ENCODE data around the gene HSPA1B.

The HSPA1B gene

GRCh38 chr6:31877651-31878161 is 50.2 kb downstream of the HSPA1B start:
- no peak for DNase-seq (ENCODE audit: low read depth)
- no peak overlapping the region for H3K4me3 ChIP-seq (ENCODE audit: low read length)
- TF ChIP-seq CTCF (conservative IDR thresholded peaks at IDR 0.05; ENCODE audit: low read depth, low read length): no peak

DNA sequence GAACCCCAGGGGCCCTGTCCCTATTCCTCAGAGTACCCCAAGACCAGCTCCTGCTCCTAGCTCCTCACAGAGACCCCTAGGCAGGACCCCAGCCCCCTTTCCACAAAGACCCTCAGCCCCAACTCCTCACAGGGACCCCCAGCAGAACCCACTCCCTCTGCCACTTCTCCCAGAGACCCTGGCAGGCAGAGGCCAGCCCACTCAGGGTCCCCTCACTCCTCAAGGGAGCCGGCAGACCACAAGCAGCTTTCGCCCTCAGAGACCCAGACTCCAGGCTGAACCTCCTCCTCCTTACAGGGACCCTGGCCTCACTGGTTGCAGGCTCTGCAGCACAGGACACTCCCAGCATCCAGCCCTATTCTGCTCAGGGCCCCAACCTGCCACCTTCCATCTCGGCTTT is 50.7 kb downstream of the HSPA1B start:
- no peak for DNase-seq (ENCODE audit: low read depth)
- no peak for TF ChIP-seq CTCF (conservative IDR thresholded peaks at IDR 0.05; ENCODE audit: low read depth, low read length)
- H3K4me3 ChIP-seq (ENCODE audit: low read length): no peak overlapping the region

GRCh38 chr6:31878726-31879125 is 51.2 kb downstream of the HSPA1B start, which contains the start of gene SLC44A4:
Gene SLC44A4 (minus strand): TSS chr6:31878997. CDS start chr6:31878980, 17 bp downstream.
- no peak for TF ChIP-seq CTCF (conservative IDR thresholded peaks at IDR 0.05; ENCODE audit: low read depth, low read length)
- H3K4me3 ChIP-seq (ENCODE audit: low read length): no peak within 1 kb of the TSS
- DNase-seq (ENCODE audit: low read depth): no peak

DNA sequence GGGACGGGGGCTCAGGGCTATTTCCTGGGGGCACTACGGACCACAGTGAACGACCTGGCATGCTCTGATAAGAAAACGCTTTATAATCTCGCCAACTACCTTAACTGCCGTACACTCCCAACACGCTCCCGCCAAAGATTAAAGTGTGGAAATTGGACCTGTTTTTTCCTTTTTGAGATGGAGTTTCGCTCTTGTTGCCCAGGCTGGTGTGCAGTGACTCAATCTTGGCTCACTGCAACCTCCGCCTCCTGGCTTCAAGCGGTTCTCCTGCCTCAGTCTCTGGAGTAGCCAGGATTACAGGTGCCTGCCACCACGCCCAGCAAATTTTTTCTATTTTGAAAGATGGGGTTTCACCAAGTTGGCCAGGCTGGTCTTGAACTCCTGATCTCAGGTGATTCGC is 51.6 kb downstream of the HSPA1B start:
- TF ChIP-seq CTCF (conservative IDR thresholded peaks at IDR 0.05; ENCODE audit: low read depth, low read length): no peak
- H3K4me3 ChIP-seq (ENCODE audit: low read length): no peak overlapping the region
- no peak for DNase-seq (ENCODE audit: low read depth)

All from retinal pigment epithelial cell (primary cell).